WTC11 (cell line): ENCODE data around the gene PSMD5. TPM values are rescaled to one million over a fixed set of nuclear protein-coding genes. Genes with fewer than 3 reads are reported as not detected.

Source experiments
- ATAC-seq: fragments of 200-7000 bp; cut with Tn5 transposase; 2 replicates; pipeline ENCODE4 v1.10.0; 2021; ENCODE audit warnings: mild to moderate bottlenecking, moderate library complexity
- CTCF ChIA-PET: fragments of 300-600 bp; sonication (Branson Sonifier 250); formaldehyde crosslinking; loops from one replicate; lab custom pipeline; 2021; ENCODE audit warnings: antibody characterized with exemption; lab: Charles Lee
- POLR2A ChIA-PET: fragments of 350-600 bp; sonication (Branson Sonifier 250); formaldehyde crosslinking; loops from one replicate; lab custom pipeline; 2021; ENCODE audit warnings: antibody characterized with exemption; lab: Charles Lee
- DNase-seq: peaks from one replicate; pipeline ENCODE4 v3.0.0; 2021; ENCODE audit warnings: low spot score
- H3K27ac Mint-ChIP-seq: 2 replicates; pipeline ENCODE4 v1.8.0; 2021; ENCODE audit warnings: mixed read lengths
- H3K27me3 Mint-ChIP-seq: 2 replicates; pipeline ENCODE4 v1.8.0; 2021; ENCODE audit warnings: low read depth, mild to moderate bottlenecking, moderate library complexity, mixed read lengths
- H3K36me3 Mint-ChIP-seq: 2 replicates; pipeline ENCODE4 v1.8.0; 2021; ENCODE audit warnings: mixed read lengths
- H3K4me1 Mint-ChIP-seq: 2 replicates; pipeline ENCODE4 v1.8.0; 2022; ENCODE audit warnings: mixed read lengths
- H3K4me3 Mint-ChIP-seq: 2 replicates; pipeline ENCODE4 v1.8.0; 2021; ENCODE audit warnings: mild to moderate bottlenecking, moderate library complexity, mixed read lengths
- H3K9me3 Mint-ChIP-seq: 2 replicates; pipeline ENCODE4 v1.8.0; 2021; ENCODE audit warnings: mixed read lengths
- ATF1 ChIP-seq: sonication (generic); formaldehyde crosslinking; IDR thresholded peaks from 2 replicates; pipeline ENCODE4 v1.8.1; 2023; ENCODE audit warnings: mild to moderate bottlenecking, moderate library complexity, missing genetic modification reagents
- FOXJ3 ChIP-seq: sonication (generic); formaldehyde crosslinking; IDR thresholded peaks from 2 replicates; pipeline ENCODE4 v1.9.0; 2021; ENCODE audit warnings: missing genetic modification reagents, mild to moderate bottlenecking, borderline replicate concordance
- GTF2I ChIP-seq: fragments of 250-450 bp; sonication (Bioruptor Pico); conservative IDR thresholded peaks from 2 replicates; pipeline ENCODE4 v1.4.0; 2021; ENCODE audit warnings: mild to moderate bottlenecking
- IRF2 ChIP-seq: sonication (generic); formaldehyde crosslinking; IDR thresholded peaks from 2 replicates; pipeline ENCODE4 v1.8.0; 2022; ENCODE audit warnings: low read depth, missing genetic modification reagents, borderline replicate concordance
- NFYB ChIP-seq: sonication (generic); formaldehyde crosslinking; conservative IDR thresholded peaks from 2 replicates; pipeline ENCODE4 v1.8.0; 2022; ENCODE audit warnings: low read depth, missing genetic modification reagents
- NR3C1 ChIP-seq: sonication (generic); formaldehyde crosslinking; conservative IDR thresholded peaks from 2 replicates; pipeline ENCODE4 v1.8.1; 2023; ENCODE audit warnings: low read depth, mild to moderate bottlenecking, missing genetic modification reagents
- SMAD4 ChIP-seq: sonication (generic); formaldehyde crosslinking; IDR thresholded peaks from 2 replicates; pipeline ENCODE4 v1.8.0; 2022; ENCODE audit warnings: mild to moderate bottlenecking, missing genetic modification reagents
- SOX15 ChIP-seq: fragments of 250-450 bp; sonication (Bioruptor Pico); IDR thresholded peaks from 2 replicates; pipeline ENCODE4 v1.9.0; 2021; ENCODE audit warnings: mild to moderate bottlenecking
- TEAD4 ChIP-seq: sonication (generic); formaldehyde crosslinking; IDR thresholded peaks from 2 replicates; pipeline ENCODE4 v1.8.0; 2022; ENCODE audit warnings: mild to moderate bottlenecking, missing genetic modification reagents
- TP53 ChIP-seq: sonication (generic); formaldehyde crosslinking; IDR thresholded peaks from 2 replicates; pipeline ENCODE4 v1.8.1; 2023; ENCODE audit warnings: mild to moderate bottlenecking, missing genetic modification reagents
- ZNF317 ChIP-seq: sonication (generic); formaldehyde crosslinking; IDR thresholded peaks from 2 replicates; pipeline ENCODE4 v1.8.1; 2023; ENCODE audit warnings: low read depth, mild to moderate bottlenecking, moderate library complexity, missing genetic modification reagents, borderline replicate concordance
- total RNA-seq: library from RNA; stranded (reverse); gene quantifications from 3 replicates; pipeline ENCODE4 v1.2.3, GENCODE V29; 2021
- TF ChIP-seq, protein P1 (sequence below): sonication (generic); formaldehyde crosslinking; IDR thresholded peaks from 2 replicates; pipeline ENCODE4 v1.8.0; 2022; ENCODE audit warnings: mild to moderate bottlenecking, missing genetic modification reagents
- TF ChIP-seq, protein P2 (sequence below): sonication (generic); formaldehyde crosslinking; IDR thresholded peaks from 2 replicates; pipeline ENCODE4 v1.8.1; 2023; ENCODE audit warnings: mild to moderate bottlenecking, missing genetic modification reagents, moderate library complexity
- TF ChIP-seq, protein P3 (sequence below): sonication (generic); formaldehyde crosslinking; IDR thresholded peaks from 2 replicates; pipeline ENCODE4 v1.8.1; 2023; ENCODE audit warnings: mild to moderate bottlenecking, missing genetic modification reagents, borderline replicate concordance
- TF ChIP-seq, protein P4 (sequence below): fragments of 250-450 bp; sonication (Bioruptor Pico); IDR thresholded peaks from 2 replicates; pipeline ENCODE4 v1.8.0; 2021; ENCODE audit warnings: mild to moderate bottlenecking
- TF ChIP-seq, protein P5 (sequence below): sonication (generic); formaldehyde crosslinking; IDR thresholded peaks from 2 replicates; pipeline ENCODE4 v1.8.1; 2023; ENCODE audit warnings: mild to moderate bottlenecking, missing genetic modification reagents
- TF ChIP-seq, protein P6 (sequence below): sonication (generic); formaldehyde crosslinking; IDR thresholded peaks from 2 replicates; pipeline ENCODE4 v1.8.1; 2022; ENCODE audit warnings: mild to moderate bottlenecking, moderate library complexity, missing genetic modification reagents
- TF ChIP-seq, protein P7 (sequence below): sonication (generic); formaldehyde crosslinking; IDR thresholded peaks from 2 replicates; pipeline ENCODE4 v1.8.1; 2023; ENCODE audit warnings: mild to moderate bottlenecking, missing genetic modification reagents
- TF ChIP-seq, protein P8 (sequence below): sonication (generic); formaldehyde crosslinking; IDR thresholded peaks from 2 replicates; pipeline ENCODE4 v1.8.0; 2022; ENCODE audit warnings: missing genetic modification reagents

The PSMD5 gene
- total RNA-seq, 1 experiment from 2014 or later: 61.1 TPM

DNA sequence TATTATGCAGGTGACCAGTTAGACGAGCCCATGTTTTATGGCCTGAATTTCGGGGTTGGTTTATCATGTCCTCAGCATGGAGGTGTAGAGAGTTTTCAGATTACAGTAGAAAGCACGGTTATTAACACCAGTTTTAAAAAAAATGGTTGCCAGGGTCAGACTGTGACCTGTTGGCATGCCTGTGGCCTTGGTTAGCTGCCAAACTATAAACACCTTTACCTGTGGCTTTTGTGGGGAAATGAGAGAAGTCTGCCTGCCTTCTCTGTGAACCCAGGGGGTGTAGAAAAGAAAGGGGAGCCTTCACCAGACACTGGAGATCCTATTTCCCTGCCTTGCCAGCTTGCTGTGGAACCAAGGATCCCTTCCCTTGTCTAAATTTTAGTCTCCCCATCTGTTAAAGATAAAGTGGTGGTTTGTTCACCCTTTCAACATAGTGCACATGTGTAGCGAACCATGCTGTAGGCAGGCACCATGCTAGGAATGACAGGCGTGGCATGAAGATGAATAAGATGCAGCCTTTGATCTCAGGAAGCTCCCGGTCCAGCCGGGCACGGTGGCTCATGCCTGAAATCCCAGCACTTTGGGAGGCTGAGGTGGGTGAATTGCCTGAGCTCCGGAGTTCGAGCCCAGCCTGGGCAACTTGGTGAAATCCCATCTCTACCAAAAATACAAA is 40.3 kb upstream of the PSMD5 start:
- H3K4me3 Mint-ChIP-seq: no peak overlapping the region
- H3K36me3 Mint-ChIP-seq: no peaks in the 10 kb centered on the region
- ATAC-seq (no peak), DNase-seq (no peak)
- no peaks in the 10 kb centered on the region for H3K9me3 Mint-ChIP-seq
- ChIA-PET CTCF (interaction anchor here (0.6 to 1.4 kb wide), 4 partner anchors 9 to 41 kb away, joined by 3 to 4 read pairs (median 4); no protein-coding TSS in a partner anchor), POLR2A (no interaction called here)
- TF ChIP-seq NFYB: no peak
- TF ChIP-seq, protein P1, sequence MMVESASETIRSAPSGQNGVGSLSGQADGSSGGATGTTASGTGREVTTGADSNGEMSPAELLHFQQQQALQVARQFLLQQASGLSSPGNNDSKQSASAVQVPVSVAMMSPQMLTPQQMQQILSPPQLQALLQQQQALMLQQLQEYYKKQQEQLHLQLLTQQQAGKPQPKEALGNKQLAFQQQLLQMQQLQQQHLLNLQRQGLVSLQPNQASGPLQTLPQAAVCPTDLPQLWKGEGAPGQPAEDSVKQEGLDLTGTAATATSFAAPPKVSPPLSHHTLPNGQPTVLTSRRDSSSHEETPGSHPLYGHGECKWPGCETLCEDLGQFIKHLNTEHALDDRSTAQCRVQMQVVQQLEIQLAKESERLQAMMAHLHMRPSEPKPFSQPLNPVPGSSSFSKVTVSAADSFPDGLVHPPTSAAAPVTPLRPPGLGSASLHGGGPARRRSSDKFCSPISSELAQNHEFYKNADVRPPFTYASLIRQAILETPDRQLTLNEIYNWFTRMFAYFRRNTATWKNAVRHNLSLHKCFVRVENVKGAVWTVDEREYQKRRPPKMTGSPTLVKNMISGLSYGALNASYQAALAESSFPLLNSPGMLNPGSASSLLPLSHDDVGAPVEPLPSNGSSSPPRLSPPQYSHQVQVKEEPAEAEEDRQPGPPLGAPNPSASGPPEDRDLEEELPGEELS: no peak
- no peak for TF ChIP-seq SOX15 (CRISPR knock-in tag)
- TF ChIP-seq, protein P2, sequence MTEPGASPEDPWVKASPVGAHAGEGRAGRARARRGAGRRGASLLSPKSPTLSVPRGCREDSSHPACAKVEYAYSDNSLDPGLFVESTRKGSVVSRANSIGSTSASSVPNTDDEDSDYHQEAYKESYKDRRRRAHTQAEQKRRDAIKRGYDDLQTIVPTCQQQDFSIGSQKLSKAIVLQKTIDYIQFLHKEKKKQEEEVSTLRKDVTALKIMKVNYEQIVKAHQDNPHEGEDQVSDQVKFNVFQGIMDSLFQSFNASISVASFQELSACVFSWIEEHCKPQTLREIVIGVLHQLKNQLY (CRISPR knock-in tag): no peak
- TF ChIP-seq, protein P3, sequence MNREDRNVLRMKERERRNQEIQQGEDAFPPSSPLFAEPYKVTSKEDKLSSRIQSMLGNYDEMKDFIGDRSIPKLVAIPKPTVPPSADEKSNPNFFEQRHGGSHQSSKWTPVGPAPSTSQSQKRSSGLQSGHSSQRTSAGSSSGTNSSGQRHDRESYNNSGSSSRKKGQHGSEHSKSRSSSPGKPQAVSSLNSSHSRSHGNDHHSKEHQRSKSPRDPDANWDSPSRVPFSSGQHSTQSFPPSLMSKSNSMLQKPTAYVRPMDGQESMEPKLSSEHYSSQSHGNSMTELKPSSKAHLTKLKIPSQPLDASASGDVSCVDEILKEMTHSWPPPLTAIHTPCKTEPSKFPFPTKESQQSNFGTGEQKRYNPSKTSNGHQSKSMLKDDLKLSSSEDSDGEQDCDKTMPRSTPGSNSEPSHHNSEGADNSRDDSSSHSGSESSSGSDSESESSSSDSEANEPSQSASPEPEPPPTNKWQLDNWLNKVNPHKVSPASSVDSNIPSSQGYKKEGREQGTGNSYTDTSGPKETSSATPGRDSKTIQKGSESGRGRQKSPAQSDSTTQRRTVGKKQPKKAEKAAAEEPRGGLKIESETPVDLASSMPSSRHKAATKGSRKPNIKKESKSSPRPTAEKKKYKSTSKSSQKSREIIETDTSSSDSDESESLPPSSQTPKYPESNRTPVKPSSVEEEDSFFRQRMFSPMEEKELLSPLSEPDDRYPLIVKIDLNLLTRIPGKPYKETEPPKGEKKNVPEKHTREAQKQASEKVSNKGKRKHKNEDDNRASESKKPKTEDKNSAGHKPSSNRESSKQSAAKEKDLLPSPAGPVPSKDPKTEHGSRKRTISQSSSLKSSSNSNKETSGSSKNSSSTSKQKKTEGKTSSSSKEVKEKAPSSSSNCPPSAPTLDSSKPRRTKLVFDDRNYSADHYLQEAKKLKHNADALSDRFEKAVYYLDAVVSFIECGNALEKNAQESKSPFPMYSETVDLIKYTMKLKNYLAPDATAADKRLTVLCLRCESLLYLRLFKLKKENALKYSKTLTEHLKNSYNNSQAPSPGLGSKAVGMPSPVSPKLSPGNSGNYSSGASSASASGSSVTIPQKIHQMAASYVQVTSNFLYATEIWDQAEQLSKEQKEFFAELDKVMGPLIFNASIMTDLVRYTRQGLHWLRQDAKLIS: no peak
- no peak for TF ChIP-seq TP53 (CRISPR knock-in tag)
- TF ChIP-seq NR3C1 (CRISPR knock-in tag): no peak
- no peak for TF ChIP-seq FOXJ3 (CRISPR knock-in tag)
- no peak for TF ChIP-seq ATF1 (CRISPR knock-in tag)
- TF ChIP-seq, protein P4, sequence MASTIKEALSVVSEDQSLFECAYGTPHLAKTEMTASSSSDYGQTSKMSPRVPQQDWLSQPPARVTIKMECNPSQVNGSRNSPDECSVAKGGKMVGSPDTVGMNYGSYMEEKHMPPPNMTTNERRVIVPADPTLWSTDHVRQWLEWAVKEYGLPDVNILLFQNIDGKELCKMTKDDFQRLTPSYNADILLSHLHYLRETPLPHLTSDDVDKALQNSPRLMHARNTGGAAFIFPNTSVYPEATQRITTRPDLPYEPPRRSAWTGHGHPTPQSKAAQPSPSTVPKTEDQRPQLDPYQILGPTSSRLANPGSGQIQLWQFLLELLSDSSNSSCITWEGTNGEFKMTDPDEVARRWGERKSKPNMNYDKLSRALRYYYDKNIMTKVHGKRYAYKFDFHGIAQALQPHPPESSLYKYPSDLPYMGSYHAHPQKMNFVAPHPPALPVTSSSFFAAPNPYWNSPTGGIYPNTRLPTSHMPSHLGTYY (CRISPR knock-in tag): no peak
- TF ChIP-seq ZNF317 (CRISPR knock-in tag): no peak
- TF ChIP-seq TEAD4 (CRISPR knock-in tag): no peak
- no peak for TF ChIP-seq SMAD4 (CRISPR knock-in tag)
- TF ChIP-seq, all 79 proteins: peak for 0
- Mint-ChIP-seq H3K4me1 (peaks cover 12% of the 10 kb centered on the region), H3K27me3 (no peaks in the 10 kb centered on the region), H3K27ac (no peak overlapping the region)

DNA sequence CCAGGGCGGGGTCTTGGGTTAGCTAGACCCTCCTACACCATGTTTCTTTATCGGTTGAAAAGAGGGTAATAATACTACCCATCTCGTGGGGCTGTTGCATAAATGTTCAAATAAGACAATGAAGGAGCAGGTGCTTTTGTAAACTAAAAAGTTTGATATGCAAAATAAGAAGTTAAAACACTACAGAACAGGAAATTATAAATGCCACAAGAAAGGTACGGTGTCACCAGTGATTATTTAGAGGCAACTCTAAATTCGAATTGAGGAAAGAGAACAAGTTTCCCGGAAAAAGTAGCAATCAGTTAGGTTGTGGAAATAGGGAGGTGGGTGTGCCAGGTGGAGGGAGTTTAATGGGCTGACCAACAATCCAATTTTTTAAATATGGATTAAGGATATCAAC is 36.7 kb upstream of the PSMD5 start:
- no peak overlapping the region for H3K4me3 Mint-ChIP-seq
- peaks cover 12% of the 10 kb centered on the region for H3K27me3 Mint-ChIP-seq
- POLR2A ChIA-PET: no interaction called here
- no peak overlapping the region for H3K27ac Mint-ChIP-seq
- CTCF ChIA-PET: interaction anchor here (1.0 kb wide), 1 partner anchor 11 kb away, joined by 3 read pairs; no protein-coding TSS in a partner anchor
- H3K4me1 Mint-ChIP-seq: peaks cover 35% of the 10 kb centered on the region
- ATAC-seq (no peak), DNase-seq (no peak)
- no peaks in the 10 kb centered on the region for H3K36me3 Mint-ChIP-seq
- H3K9me3 Mint-ChIP-seq: no peaks in the 10 kb centered on the region
- TF ChIP-seq, protein P5, sequence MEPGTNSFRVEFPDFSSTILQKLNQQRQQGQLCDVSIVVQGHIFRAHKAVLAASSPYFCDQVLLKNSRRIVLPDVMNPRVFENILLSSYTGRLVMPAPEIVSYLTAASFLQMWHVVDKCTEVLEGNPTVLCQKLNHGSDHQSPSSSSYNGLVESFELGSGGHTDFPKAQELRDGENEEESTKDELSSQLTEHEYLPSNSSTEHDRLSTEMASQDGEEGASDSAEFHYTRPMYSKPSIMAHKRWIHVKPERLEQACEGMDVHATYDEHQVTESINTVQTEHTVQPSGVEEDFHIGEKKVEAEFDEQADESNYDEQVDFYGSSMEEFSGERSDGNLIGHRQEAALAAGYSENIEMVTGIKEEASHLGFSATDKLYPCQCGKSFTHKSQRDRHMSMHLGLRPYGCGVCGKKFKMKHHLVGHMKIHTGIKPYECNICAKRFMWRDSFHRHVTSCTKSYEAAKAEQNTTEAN (CRISPR knock-in tag): no peak
- TF ChIP-seq GTF2I (CRISPR knock-in tag): no peak
- no peak for TF ChIP-seq IRF2 (CRISPR knock-in tag)
- TF ChIP-seq, protein P6, sequence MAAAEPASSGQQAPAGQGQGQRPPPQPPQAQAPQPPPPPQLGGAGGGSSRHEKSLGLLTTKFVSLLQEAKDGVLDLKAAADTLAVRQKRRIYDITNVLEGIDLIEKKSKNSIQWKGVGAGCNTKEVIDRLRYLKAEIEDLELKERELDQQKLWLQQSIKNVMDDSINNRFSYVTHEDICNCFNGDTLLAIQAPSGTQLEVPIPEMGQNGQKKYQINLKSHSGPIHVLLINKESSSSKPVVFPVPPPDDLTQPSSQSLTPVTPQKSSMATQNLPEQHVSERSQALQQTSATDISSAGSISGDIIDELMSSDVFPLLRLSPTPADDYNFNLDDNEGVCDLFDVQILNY: no peak
- TF ChIP-seq TEAD4 (CRISPR knock-in tag): no peak
- TF ChIP-seq, protein P7, sequence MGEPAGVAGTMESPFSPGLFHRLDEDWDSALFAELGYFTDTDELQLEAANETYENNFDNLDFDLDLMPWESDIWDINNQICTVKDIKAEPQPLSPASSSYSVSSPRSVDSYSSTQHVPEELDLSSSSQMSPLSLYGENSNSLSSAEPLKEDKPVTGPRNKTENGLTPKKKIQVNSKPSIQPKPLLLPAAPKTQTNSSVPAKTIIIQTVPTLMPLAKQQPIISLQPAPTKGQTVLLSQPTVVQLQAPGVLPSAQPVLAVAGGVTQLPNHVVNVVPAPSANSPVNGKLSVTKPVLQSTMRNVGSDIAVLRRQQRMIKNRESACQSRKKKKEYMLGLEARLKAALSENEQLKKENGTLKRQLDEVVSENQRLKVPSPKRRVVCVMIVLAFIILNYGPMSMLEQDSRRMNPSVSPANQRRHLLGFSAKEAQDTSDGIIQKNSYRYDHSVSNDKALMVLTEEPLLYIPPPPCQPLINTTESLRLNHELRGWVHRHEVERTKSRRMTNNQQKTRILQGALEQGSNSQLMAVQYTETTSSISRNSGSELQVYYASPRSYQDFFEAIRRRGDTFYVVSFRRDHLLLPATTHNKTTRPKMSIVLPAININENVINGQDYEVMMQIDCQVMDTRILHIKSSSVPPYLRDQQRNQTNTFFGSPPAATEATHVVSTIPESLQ (CRISPR knock-in tag): no peak
- TF ChIP-seq, protein P8, sequence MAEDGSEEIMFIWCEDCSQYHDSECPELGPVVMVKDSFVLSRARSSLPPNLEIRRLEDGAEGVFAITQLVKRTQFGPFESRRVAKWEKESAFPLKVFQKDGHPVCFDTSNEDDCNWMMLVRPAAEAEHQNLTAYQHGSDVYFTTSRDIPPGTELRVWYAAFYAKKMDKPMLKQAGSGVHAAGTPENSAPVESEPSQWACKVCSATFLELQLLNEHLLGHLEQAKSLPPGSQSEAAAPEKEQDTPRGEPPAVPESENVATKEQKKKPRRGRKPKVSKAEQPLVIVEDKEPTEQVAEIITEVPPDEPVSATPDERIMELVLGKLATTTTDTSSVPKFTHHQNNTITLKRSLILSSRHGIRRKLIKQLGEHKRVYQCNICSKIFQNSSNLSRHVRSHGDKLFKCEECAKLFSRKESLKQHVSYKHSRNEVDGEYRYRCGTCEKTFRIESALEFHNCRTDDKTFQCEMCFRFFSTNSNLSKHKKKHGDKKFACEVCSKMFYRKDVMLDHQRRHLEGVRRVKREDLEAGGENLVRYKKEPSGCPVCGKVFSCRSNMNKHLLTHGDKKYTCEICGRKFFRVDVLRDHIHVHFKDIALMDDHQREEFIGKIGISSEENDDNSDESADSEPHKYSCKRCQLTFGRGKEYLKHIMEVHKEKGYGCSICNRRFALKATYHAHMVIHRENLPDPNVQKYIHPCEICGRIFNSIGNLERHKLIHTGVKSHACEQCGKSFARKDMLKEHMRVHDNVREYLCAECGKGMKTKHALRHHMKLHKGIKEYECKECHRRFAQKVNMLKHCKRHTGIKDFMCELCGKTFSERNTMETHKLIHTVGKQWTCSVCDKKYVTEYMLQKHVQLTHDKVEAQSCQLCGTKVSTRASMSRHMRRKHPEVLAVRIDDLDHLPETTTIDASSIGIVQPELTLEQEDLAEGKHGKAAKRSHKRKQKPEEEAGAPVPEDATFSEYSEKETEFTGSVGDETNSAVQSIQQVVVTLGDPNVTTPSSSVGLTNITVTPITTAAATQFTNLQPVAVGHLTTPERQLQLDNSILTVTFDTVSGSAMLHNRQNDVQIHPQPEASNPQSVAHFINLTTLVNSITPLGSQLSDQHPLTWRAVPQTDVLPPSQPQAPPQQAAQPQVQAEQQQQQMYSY (CRISPR knock-in tag): no peak
